Measurements from ENCODE around the gene TRIM10. TPM values are rescaled to one million over a fixed set of nuclear protein-coding genes. Genes with fewer than 3 reads are reported as not detected.

TRIM10 gene
- total RNA-seq, 1 experiment from 2014 or later, result 0.95 TPM

- no TSS peak for BruUV-seq (replicated peaks)
Measured at GRCh38 chr6:30154061-30154460, 7.0 kb downstream of the TRIM10 start.

DNA sequence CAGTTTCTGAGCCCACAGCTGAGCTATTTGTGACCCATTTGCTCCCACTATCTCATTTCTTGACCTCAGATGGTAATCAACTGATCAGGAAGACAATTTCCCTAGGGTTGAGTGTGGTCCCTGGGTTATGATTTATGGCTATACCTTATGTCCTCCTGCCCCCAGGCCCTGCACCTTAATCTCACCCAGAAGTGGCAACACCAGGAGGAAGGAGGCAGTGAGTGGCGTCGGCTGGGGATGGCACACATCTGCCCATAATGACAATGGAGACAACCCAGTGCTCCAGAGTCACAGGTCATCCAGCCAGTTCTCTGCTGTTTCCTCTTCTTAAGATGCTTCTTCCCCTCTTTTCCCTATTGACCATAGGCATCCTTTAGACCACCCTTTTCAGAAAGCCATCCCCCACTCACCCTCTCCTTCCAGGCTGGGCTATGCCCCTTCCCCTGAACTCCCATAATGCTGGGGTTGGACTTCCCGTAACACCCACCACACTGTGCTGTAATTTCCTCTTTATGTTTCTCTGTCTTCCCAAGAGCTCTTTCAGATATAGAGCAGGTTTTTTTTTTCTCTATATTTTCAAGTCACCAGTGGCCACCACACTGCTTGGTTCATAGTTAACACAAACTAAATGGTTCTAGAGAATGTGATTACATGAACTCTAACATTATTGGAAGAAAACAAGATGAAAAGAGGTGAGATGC, 8.0 kb downstream of the TRIM10 start:
- intact Hi-C loops (cut with micrococcal nuclease; ENCODE audit: unreplicated experiment), result no loop called here
- no peaks in the 10 kb centered on the region for H3K4me1 Mint-ChIP-seq (ENCODE audit: low read depth, unreplicated experiment)
- POLR2A ChIA-PET, result no interaction called here
- no peak overlapping the region for H3K4me3 Mint-ChIP-seq (ENCODE audit: unreplicated experiment)
- no peak overlapping the region for H3K4me3 ChIP-seq (ENCODE audit: low read depth, low read length)
- no peaks in the 10 kb centered on the region for H3K9me3 Mint-ChIP-seq (ENCODE audit: unreplicated experiment)
- no peaks in the 10 kb centered on the region for H3K27me3 ChIP-seq (replicated peaks; ENCODE audit: control insufficient read depth, insufficient read depth, low read length)
- no peaks in the 10 kb centered on the region for H3K9me3 ChIP-seq
- H3K27ac Mint-ChIP-seq (ENCODE audit: unreplicated experiment), result no peak overlapping the region
- H3K27me3 Mint-ChIP-seq (ENCODE audit: insufficient read depth, unreplicated experiment), result no peaks in the 10 kb centered on the region
- no peak for DNase-seq
- H3K4me1 ChIP-seq, result no peaks in the 10 kb centered on the region; the same call in 1 of the 2 replicates
- CTCF ChIA-PET, result no interaction called here
- BruUV-seq (replicated peaks), result no TSS peak
- H3K36me3 ChIP-seq (ENCODE audit: control insufficient read depth, insufficient read depth, low read length), result no peaks in the 10 kb centered on the region
- H3K36me3 Mint-ChIP-seq (ENCODE audit: insufficient read depth, unreplicated experiment), result no peaks in the 10 kb centered on the region
- TF ChIP-seq, protein P1, sequence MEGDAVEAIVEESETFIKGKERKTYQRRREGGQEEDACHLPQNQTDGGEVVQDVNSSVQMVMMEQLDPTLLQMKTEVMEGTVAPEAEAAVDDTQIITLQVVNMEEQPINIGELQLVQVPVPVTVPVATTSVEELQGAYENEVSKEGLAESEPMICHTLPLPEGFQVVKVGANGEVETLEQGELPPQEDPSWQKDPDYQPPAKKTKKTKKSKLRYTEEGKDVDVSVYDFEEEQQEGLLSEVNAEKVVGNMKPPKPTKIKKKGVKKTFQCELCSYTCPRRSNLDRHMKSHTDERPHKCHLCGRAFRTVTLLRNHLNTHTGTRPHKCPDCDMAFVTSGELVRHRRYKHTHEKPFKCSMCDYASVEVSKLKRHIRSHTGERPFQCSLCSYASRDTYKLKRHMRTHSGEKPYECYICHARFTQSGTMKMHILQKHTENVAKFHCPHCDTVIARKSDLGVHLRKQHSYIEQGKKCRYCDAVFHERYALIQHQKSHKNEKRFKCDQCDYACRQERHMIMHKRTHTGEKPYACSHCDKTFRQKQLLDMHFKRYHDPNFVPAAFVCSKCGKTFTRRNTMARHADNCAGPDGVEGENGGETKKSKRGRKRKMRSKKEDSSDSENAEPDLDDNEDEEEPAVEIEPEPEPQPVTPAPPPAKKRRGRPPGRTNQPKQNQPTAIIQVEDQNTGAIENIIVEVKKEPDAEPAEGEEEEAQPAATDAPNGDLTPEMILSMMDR (IDR thresholded peaks at IDR 0.05; ENCODE audit: insufficient read depth in 1 of 2, low read depth in 1 of 2, low read length in 1 of 2, severe bottlenecking in 1 of 2, unreplicated experiment in 1 of 2), result no peak

More at GRCh38 chr6:30154061-30154460, 7.0 kb downstream of the TRIM10 start:
- H3K4me3 Mint-ChIP-seq (ENCODE audit: unreplicated experiment), result no peak overlapping the region
- Histone ChIP-seq H3K9me3 (no peaks in the 10 kb centered on the region), H3K27me3 (replicated peaks; ENCODE audit: control insufficient read depth, insufficient read depth, low read length) (no peaks in the 10 kb centered on the region), H3K4me3 (ENCODE audit: low read depth, low read length) (no peak overlapping the region), H3K36me3 (ENCODE audit: control insufficient read depth, insufficient read depth, low read length) (no peaks in the 10 kb centered on the region), H3K4me1 (no peaks in the 10 kb centered on the region; the same call in 1 of the 2 replicates)
- ChIA-PET POLR2A (no interaction called here), CTCF (no interaction called here)
- no peaks in the 10 kb centered on the region for H3K4me1 Mint-ChIP-seq (ENCODE audit: low read depth, unreplicated experiment)
- DNase-seq, result no peak
- intact Hi-C loops (cut with micrococcal nuclease; ENCODE audit: unreplicated experiment), result no loop called here
- H3K27me3 Mint-ChIP-seq (ENCODE audit: insufficient read depth, unreplicated experiment), result no peaks in the 10 kb centered on the region
- TF ChIP-seq, protein P1 (IDR thresholded peaks at IDR 0.05; ENCODE audit: insufficient read depth in 1 of 2, low read depth in 1 of 2, low read length in 1 of 2, severe bottlenecking in 1 of 2, unreplicated experiment in 1 of 2), result no peak
- H3K27ac Mint-ChIP-seq (ENCODE audit: unreplicated experiment), result no peak overlapping the region
- no peaks in the 10 kb centered on the region for H3K9me3 Mint-ChIP-seq (ENCODE audit: unreplicated experiment)
- H3K36me3 Mint-ChIP-seq (ENCODE audit: insufficient read depth, unreplicated experiment), result no peaks in the 10 kb centered on the region

DNA sequence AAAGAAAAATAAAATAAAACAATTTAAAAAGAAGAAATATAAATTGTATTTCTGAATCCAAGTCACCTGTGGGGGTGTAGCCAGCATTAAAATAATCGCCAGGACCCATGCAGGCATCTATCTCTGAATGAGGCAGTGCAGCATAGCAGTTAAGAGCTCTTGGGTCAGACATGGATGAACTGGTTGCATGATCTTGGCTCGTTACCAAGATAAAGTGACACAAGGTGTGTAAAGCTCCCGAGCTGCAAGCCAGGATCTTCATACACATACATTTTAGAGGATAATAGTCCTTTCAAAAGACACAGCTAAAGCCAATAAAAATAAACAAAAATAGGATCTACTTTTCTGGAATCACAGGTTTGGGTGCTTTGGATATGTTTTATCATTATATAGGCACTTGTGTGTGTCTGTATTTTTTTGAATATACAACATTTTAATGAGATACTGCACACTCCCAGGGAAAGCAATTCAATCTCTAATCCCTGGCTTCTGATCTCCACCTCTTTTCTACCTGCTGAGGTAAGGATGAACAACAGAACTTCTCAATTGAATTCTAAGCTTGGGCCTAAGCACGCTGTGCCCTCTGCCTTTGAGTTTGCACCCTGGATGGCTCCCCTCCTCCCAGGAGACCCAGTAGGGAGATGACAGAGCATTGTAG, 8.9 kb downstream of the TRIM10 start:
- Mint-ChIP-seq H3K9me3 (ENCODE audit: unreplicated experiment) (no peaks in the 10 kb centered on the region), H3K27me3 (ENCODE audit: insufficient read depth, unreplicated experiment) (no peaks in the 10 kb centered on the region), H3K36me3 (ENCODE audit: insufficient read depth, unreplicated experiment) (no peaks in the 10 kb centered on the region), H3K4me1 (ENCODE audit: low read depth, unreplicated experiment) (no peaks in the 10 kb centered on the region), H3K4me3 (ENCODE audit: unreplicated experiment) (no peak overlapping the region), H3K27ac (ENCODE audit: unreplicated experiment) (no peak overlapping the region)
- no peak for DNase-seq
- H3K9me3 ChIP-seq, result no peaks in the 10 kb centered on the region
- TF ChIP-seq, protein P1 (IDR thresholded peaks at IDR 0.05; ENCODE audit: insufficient read depth in 1 of 2, low read depth in 1 of 2, low read length in 1 of 2, severe bottlenecking in 1 of 2, unreplicated experiment in 1 of 2), result no peak
- no TSS peak for BruUV-seq (replicated peaks)
- no peaks in the 10 kb centered on the region for H3K36me3 ChIP-seq (ENCODE audit: control insufficient read depth, insufficient read depth, low read length)
- ChIA-PET POLR2A (no interaction called here), CTCF (no interaction called here)
- no peaks in the 10 kb centered on the region for H3K27me3 ChIP-seq (replicated peaks; ENCODE audit: control insufficient read depth, insufficient read depth, low read length)
- intact Hi-C loops (cut with micrococcal nuclease; ENCODE audit: unreplicated experiment), result no loop called here
- H3K4me1 ChIP-seq, result no peaks in the 10 kb centered on the region; the same call in 1 of the 2 replicates
- H3K4me3 ChIP-seq (ENCODE audit: low read depth, low read length), result no peak overlapping the region

Data from Caco-2 (cell line).